ACC112 (cell line): ENCODE measurements around the gene PRUNE2.
A peak's percentile ranks its signal among the peaks of the same experiment; 100 is the strongest.
"Not testable (repeated sequence)": the region's sequence is repeated elsewhere in the genome, so short reads cannot be mapped to it uniquely, and the experiment has no call there.

Source experiments
- H2AFZ ChIP-seq: fragments of 200-600 bp; sonication (generic); one replicate; pipeline ENCODE4 v1.6.0; 2017; ENCODE audit warnings: antibody characterized with exemption, low read length; ENCODE audit not compliant: unreplicated experiment
- H3K27ac ChIP-seq: fragments of 200-600 bp; sonication (generic); 2 replicates; pipeline ENCODE4 v1.5.1; 2014; ENCODE audit warnings: low read depth, mild to moderate bottlenecking, antibody characterized with exemption, low read length, moderate library complexity
- H3K27me3 ChIP-seq: fragments of 200-600 bp; sonication (generic); 2 replicates; pipeline ENCODE4 v1.6.1; 2014; ENCODE audit warnings: mild to moderate bottlenecking, antibody characterized with exemption, low read length, moderate library complexity, mixed read lengths; ENCODE audit not compliant: insufficient read depth
- H3K36me3 ChIP-seq: fragments of 200-600 bp; sonication (generic); 2 replicates; pipeline ENCODE4 v1.6.1; 2016; ENCODE audit warnings: mild to moderate bottlenecking, antibody characterized with exemption, low read length, moderate library complexity, mixed read lengths; ENCODE audit not compliant: insufficient read depth
- H3K4me1 ChIP-seq: fragments of 200-600 bp; sonication (generic); one replicate; pipeline ENCODE4 v1.6.1; 2016; ENCODE audit warnings: low read length, mixed read lengths; ENCODE audit not compliant: insufficient read depth, unreplicated experiment, control insufficient read depth
- H3K4me3 ChIP-seq: fragments of 200-600 bp; sonication (generic); 2 replicates; pipeline ENCODE4 v1.5.1; 2014; ENCODE audit warnings: mild to moderate bottlenecking, low read depth, low read length
- H3K79me2 ChIP-seq: fragments of 200-600 bp; sonication (generic); one replicate; pipeline ENCODE4 v1.6.0; 2016; ENCODE audit warnings: low read length; ENCODE audit not compliant: control insufficient read depth, unreplicated experiment, insufficient read depth

The PRUNE2 gene

DNA sequence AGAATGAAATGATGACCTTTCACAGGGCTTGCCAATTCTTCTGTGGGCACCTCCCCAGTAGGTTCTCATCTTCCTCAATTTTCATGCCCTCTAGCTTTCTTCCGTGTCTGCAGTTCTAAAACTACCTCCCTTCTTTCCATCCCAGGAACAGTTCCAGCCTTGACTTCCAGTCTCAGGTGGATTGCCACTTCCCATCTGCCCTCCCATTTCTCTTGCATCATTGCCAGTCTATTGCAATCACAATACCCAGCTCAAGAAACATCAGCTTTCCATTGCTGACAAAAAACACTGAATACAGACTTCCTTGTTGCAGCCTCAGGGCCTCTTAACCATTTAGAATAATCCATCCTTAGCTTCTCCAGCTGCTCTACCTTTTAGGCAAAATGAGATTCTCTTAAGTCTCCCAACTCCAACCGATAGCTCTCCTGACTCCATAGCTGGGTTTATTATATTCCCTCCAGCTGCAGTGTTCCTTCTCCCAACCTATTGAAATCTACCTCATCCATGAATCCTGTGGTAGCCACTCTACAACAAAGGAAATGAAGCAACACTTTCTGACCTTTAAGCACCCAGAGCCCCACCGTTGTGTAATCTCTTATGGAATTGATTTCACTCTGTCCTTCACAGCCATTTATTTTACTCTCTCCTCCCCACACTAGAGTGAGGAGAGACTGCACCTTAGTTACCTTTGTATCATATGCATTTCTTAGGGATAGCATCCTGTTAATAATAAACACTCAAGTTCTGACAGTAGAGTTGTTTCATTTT is 217.3 kb downstream of the PRUNE2 start:
- H3K4me3 ChIP-seq = peak overlapping the region; percentile 46
- H3K27ac ChIP-seq = peak overlapping the region; percentile 94
- no peaks in the 10 kb centered on the region for H3K79me2 ChIP-seq
- peaks cover 30% of the 10 kb centered on the region for H3K4me1 ChIP-seq
- H3K27me3 ChIP-seq = no peaks in the 10 kb centered on the region
- no peaks in the 10 kb centered on the region for H3K36me3 ChIP-seq
- H2AFZ ChIP-seq = no peak overlapping the region

DNA sequence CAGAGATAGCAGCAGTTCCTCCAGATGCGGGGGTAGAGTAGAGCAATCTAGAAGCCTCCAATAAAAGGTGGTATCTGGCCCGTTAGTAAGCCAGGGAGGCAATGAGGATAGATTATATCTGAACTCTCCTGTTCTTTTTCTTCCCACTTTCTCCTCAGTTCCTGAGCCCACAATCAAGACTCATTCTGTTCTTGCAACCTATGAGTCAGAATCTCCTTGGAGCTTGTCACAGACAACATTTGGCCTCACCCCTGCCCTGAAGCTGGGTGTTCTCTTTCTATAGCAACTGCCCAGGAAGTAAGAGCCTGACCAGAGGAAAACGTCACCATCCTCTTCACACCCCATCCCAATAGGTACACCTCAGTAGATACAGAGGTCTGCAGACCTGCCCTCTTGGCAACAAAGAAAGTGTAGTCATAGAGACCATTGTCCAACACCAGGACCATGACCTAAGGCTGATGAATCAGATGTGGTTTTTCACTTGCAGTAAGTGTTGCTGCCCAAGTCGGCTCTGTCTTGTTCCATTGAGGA is 218.0 kb downstream of the PRUNE2 start:
- Histone ChIP-seq H2AFZ (peak overlapping the region; percentile 19), H3K27ac (peak overlapping the region; percentile 94)

DNA sequence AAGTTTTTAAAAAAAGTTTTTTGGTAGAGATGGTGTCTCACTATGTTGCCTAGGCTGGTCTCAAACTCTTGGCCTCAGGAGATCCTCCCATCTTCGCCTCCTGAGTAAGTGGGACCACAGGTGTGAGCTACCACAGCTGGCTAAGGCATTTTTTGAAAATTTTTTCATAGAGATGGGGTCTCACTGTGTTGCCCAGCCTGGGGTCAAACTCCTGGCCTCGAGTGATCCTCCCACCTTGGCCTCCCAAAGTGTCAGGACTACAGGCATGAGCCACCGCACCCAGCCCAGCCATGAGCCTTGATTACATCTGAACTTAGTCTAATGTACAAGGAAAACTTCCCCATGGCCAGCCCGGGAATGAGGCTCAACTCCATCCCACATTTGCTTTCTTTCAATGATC is 219.2 kb downstream of the PRUNE2 start:
- Histone ChIP-seq H3K4me1 (peaks cover 30% of the 10 kb centered on the region), H3K27me3 (no peaks in the 10 kb centered on the region), H3K36me3 (no peaks in the 10 kb centered on the region), H3K79me2 (no peaks in the 10 kb centered on the region), H3K4me3 (no peak overlapping the region), H3K27ac (peak overlapping the region; percentile 94), H2AFZ (no peak overlapping the region)

More for the DNA sequence above, 218.0 kb downstream of the PRUNE2 start:
- Histone ChIP-seq H3K4me3 (peak overlapping the region; percentile 46; the same call in 1 of the 2 replicates), H3K4me1 (peaks cover 30% of the 10 kb centered on the region), H3K79me2 (no peaks in the 10 kb centered on the region), H3K27me3 (no peaks in the 10 kb centered on the region), H3K36me3 (no peaks in the 10 kb centered on the region)

DNA sequence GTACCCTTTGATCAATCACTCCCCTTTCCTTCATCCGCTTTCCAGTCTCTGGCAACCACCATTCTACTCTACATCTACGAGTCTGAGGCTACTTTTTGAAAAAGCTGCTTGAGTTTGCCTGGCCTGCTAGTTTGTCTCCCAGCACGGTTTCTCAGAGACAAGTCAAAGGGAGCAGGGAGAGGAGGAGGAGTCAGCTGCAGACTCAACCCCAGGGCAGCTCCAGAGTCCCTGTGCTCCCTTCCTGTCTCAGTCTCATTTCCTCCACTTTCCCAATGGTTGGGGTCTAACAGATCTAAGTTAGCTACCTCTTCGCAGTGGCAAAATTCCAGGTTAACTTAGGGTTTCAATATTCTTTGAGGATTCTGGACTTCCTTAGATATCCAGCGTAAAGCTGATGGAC is 221.7 kb downstream of the PRUNE2 start:
- Histone ChIP-seq H3K27ac (no peak overlapping the region), H3K4me3 (no peak overlapping the region), H3K27me3 (no peaks in the 10 kb centered on the region), H3K4me1 (peaks cover 24% of the 10 kb centered on the region), H3K79me2 (no peaks in the 10 kb centered on the region), H3K36me3 (no peaks in the 10 kb centered on the region), H2AFZ (no peak overlapping the region)

DNA sequence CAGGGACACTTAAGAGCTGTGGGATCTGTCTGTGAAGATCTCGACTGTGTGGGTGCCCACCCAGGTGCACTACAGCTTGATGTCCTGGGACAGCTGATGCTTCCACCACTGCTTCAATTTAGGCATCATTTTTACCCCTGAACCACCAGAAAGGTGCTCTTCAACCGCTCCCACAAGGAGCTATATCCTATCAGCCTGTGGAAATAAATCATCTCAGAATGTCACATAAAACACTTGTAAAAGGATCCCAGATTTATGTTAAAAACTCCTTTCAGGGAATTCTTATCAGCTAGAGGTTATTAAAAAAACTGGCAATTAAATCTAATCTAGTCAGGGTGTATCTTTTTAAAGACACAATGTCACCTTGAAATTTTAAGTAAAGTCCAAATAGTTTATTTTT is 224.4 kb downstream of the PRUNE2 start:
- H3K79me2 ChIP-seq = no peaks in the 10 kb centered on the region
- H2AFZ ChIP-seq = no peak overlapping the region
- H3K27ac ChIP-seq = no peak overlapping the region; the same call in 1 of the 2 replicates
- H3K36me3 ChIP-seq = no peaks in the 10 kb centered on the region
- peaks cover 8% of the 10 kb centered on the region for H3K4me1 ChIP-seq
- no peaks in the 10 kb centered on the region for H3K27me3 ChIP-seq
- no peak overlapping the region for H3K4me3 ChIP-seq

DNA sequence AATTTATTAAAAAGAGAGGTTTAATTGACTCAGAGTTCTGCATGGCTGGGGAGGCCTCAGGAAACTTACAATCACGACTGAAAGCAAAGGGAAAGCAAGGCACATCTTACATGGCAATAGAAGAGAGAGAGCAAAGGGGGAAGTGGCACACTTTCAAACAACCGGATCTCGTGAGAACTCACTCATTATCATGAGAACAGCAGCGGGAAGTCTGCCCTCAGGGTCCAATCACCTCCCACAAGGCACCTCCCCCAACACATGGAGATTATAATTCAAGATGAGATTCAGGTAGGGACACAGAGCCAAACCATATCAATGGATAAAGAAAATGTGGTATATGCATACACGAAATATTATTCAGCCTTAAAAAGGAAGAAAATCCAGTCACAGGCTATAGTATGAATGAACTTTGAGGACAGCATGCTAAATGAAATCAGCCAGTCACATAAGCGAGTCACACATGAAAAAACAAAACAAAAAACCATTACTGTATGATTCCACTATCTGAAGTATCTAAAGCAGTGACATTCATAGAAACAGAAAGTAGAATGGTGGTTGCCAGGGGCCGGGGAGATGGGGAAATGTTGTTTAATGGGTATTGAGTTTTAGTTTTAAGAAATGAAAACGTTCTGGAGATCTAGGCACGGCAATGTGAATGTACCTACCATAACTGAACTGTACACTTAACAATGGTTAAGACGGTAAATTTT is 225.0 kb downstream of the PRUNE2 start:
- no peaks in the 10 kb centered on the region for H3K36me3 ChIP-seq
- peaks cover 8% of the 10 kb centered on the region for H3K4me1 ChIP-seq
- H2AFZ ChIP-seq = no peak overlapping the region
- H3K4me3 ChIP-seq = no peak overlapping the region
- no peaks in the 10 kb centered on the region for H3K79me2 ChIP-seq
- H3K27me3 ChIP-seq = no peaks in the 10 kb centered on the region
- peak overlapping the region; percentile 0; the same call in 1 of the 2 replicates for H3K27ac ChIP-seq

DNA sequence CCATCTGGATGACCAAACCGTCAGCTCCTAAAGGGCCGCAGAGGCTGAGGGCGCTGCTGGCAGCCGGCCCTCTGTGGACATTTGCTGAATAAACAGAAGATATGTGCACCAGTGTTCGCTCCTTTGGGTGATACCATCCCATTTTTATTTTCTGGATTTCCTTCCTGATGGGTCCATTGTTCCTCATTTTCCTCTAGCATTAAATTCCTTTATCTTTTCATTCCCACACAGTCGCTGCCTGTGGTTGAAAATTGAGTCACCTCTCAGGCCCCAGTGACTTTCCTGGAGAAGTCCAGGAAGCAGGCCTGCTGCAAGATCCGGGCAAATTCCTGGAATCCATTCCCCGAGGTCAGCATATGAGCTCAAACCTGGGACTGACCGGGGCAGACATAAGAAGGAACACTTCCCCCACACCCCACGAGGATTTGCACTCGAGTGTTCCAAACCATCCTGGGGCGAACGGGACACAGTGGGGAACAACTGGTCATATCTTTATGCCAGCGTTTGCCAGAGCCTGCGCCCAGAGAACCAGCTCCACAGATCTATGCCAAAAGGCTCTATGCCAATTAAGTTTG is 228.3 kb downstream of the PRUNE2 start:
- Histone ChIP-seq H3K27ac (peak overlapping the region; percentile 48; the same call in 1 of the 2 replicates), H3K4me3 (no peak overlapping the region), H2AFZ (no peak overlapping the region), H3K79me2 (no peaks in the 10 kb centered on the region), H3K36me3 (no peaks in the 10 kb centered on the region), H3K27me3 (no peaks in the 10 kb centered on the region), H3K4me1 (peaks cover 8% of the 10 kb centered on the region)

DNA sequence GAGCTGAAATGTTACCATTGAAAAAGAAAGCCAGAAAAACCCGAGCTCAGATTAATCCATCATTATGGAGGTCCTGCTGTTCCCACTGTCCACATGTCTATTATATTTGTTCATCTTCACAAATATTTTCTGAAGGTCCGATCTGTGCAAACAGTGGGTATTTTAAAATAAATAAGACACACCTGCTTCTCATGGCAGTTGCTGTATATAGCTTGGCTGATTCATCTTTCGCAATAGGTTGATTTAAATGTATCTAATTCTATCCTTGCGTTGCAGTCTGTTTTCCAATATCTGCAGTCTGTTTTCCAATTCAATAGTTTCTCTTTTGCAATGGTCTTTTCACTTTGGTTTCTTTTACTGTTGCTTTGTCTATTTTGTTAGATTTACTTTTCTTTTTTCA is 229.1 kb downstream of the PRUNE2 start:
- H2AFZ ChIP-seq = no peak overlapping the region
- peaks cover 8% of the 10 kb centered on the region for H3K4me1 ChIP-seq
- no peak overlapping the region for H3K27ac ChIP-seq
- no peak overlapping the region for H3K4me3 ChIP-seq
- H3K36me3 ChIP-seq = no peaks in the 10 kb centered on the region
- no peaks in the 10 kb centered on the region for H3K27me3 ChIP-seq
- H3K79me2 ChIP-seq = no peaks in the 10 kb centered on the region

DNA sequence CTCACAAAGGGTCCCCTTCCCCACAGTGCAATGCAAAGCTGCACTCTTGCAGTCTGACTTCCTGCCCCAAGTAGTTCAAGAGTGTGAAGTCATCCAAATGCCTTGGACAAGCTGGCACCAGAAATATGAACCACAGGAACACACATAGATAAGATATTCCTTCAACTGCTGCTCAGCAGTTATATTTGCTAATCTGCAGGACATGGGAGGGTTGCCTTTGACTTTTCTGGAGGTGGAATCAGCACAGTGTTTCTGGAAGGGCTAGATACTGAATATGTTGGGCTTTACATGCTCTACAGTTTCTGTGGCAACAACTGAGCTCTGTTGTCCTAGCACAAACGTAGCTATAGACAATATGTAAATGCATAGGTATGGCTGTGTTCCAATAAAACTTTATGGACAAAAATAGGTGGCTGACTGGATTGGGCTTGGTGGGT is 238.4 kb downstream of the PRUNE2 start:
- Histone ChIP-seq H2AFZ (no peak overlapping the region), H3K79me2 (no peaks in the 10 kb centered on the region), H3K27me3 (no peaks in the 10 kb centered on the region), H3K4me1 (peaks cover 24% of the 10 kb centered on the region), H3K27ac (peak overlapping the region; percentile 73), H3K36me3 (no peaks in the 10 kb centered on the region), H3K4me3 (no peak overlapping the region)

DNA sequence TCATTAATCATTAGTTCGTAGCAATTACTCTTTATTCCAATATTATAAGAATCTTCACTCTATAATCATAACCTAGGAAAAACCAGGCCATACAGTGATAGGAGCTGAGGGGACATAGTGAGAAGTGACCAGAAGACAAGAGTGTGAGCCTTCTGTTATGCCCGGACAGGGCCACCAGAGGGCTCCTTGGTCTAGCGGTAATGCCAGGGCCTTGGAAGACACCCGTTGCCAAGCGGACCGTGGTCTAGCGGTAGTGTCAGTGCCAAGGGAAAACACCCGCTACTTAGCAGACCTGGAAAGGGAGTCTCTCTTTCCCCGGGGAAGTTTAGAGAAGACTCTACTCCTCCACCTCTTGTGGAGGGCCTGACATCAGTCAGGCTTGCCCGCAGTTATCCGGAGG is 239.9 kb downstream of the PRUNE2 start:
- not testable (repeated sequence) for H2AFZ ChIP-seq, H3K36me3 ChIP-seq
- peak overlapping the region; percentile 45; the same call in 1 of the 2 replicates for H3K27ac ChIP-seq

More for the DNA sequence above, 239.9 kb downstream of the PRUNE2 start:
- not testable (repeated sequence) for H3K79me2 ChIP-seq, H3K4me3 ChIP-seq, H3K27me3 ChIP-seq
- H3K4me1 ChIP-seq = peaks cover 24% of the 10 kb centered on the region
